Fibroblast of skin of back (primary cell): ENCODE measurements around the gene MTHFS.
"Not testable (repeated sequence)": the region's sequence is repeated elsewhere in the genome, so short reads cannot be mapped to it uniquely, and the experiment has no call there.

Experiments used
- DNase-seq: peaks from one replicate; pipeline ENCODE4 v3.0.0-alpha.2; 2013

The MTHFS gene

DNA sequence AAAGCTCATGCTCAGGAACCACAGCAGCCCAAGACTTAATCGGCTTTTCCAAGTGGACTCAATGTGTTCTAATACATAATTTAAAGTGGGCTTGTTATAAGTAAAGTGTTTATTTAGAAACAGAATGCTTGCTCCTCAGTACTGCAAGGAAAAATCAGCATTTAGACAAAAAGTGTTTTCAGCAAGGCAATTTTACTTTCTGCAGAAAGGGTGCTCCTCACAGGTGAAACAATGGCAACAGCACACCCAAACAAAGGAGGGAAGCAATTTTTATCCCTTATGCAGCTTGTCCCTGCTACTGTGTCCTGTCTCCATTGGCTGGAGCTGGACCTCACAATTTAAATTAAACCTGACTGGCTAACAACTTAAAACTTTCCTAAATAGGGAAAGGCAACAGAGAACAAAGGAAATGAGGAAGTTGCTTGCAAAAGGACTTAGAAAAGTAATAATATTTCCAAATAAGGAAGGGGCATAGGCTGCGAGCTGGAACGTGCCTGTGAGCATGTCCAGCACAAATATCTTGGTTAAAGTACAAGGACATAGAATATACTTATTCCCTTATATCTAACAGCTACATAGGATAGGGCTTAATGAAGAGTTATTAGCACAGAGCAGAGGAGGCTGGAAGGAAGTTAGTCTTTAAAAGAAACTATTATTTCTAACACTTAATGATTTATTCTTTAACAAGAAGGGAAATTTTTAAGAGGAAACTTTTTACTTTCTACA lies 19.1 kb upstream of the MTHFS start:
- DNase-seq = not testable (repeated sequence)

DNA sequence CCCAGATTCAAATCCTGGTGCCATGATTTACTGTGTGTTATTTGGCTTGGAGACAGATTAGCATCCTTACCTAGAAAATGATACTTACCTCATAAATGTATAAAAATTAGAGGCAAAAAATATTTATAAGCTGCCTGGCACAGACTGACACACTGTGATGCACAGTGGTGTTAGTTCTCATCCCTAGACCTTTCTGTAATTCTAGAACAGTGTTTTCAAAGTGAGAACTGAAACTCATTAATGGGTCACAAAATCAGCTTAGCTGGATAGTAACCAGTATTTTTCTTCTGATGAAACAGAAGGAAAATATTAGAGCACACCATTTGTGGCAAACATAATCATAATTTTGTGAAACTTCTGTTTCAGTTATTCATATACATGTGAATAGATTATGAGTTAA lies 17.9 kb upstream of the MTHFS start:
- DNase-seq = no peak

DNA sequence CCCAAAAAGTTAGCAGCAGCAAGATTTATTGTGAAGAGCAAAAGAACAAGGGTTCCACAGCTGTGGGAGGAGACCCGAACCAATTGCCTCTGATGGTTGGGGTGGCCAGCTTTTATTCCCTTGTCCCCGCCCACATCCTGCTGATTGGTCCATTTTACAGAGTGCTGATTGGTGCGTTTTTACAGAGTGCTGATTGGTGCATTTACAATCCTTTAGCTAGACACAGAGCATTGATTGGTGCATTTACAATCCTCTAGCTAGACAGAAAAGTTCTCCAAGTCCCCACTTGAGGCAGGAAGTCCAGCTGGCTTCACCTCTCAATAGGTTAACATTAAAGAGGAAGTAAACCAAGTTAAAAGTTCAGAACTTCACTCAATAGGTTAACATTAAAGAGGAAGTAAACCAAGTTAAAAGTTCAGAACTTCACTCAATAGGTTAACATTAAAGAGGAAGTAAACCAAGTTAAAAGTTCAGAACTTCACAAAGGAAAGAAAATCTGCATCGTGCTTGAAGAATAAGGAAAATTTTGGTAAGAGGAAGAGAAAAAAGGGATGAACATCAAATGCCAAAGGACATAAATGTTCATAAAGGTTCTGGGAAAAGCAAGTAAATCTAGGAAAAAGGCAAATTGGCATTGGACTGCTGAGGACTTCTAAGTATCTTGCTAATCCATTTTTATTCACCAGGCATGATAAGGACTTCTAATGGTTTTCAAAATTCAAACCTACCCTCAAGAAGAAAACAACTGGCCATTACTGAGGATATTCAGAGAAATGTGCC lies 12.9 kb upstream of the MTHFS start:
- not testable (repeated sequence) for DNase-seq

DNA sequence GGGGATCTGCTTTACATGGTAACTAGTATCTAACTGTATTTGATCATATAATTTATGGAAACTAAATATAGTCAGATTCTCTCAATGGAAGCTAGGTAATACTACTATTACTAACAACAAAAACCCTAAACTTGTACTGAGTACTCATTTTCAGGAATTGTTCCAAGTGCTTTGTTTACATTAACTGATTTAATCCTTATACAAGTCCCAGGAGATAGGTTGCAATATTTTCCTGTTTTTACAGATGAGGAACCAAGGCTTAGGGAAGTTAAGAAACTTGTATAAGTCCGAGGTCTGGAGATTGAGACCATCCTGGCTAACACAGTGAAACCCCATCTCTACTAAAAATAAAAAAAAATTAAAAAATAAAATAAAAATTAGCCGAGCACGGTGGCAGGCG lies 7.5 kb upstream of the MTHFS start:
- no peak for DNase-seq

DNA sequence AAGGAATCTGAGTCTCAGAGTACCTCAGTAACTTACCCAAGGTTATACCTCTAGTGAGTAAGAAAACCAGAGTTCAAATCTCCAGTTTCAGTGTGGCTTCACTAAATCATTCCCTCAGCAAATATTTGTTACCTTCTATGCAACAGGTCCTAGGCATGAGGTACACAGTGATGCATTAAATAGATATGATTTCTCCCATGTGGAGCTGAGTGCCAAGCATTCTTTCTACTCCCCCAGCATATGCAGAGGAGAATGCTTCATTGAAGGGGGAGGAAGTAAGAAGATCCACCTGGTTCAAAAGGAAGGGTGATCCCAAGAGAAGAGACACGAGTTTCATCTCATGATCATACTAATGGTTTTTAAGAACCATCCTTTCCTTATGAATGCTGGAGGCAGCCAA lies 6.8 kb upstream of the MTHFS start:
- no peak for DNase-seq

DNA sequence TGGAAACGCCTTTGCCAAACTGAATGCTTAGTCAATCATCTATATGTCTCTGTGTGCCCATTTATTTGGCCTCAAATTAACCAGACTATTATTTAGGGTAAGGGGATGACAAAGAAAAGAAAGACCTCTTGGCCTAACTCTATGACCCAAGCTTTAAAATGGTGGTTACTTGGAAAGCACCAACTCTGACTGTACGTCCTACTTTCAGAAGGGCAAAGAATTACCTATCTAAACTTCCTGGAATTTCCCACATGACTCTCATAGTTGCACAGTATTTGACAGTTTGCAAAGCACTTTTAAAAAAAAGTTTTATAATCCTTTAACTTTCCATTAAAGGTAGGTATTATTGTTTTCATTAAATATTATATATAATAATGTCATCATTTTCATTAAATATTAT lies 6.3 kb upstream of the MTHFS start:
- no peak for DNase-seq

DNA sequence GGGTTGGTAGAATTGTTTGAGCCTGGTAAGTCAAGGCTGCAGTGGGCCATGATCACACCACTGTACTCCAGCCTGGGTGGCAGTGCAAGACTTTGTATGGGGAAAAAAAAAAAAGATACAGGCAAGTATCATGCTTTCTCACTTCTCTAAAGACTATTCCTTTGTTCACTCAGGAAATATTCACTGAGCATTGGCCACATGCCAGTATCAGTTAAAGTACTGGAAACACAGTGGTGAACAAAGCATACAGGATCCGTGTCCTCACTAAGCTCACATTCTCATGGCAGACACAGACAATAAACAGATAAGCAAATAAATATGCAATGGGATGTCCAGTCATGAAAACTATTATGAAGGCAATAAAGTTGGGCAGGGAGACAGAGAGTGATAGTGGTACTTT lies 5.1 kb upstream of the MTHFS start:
- no peak for DNase-seq

DNA sequence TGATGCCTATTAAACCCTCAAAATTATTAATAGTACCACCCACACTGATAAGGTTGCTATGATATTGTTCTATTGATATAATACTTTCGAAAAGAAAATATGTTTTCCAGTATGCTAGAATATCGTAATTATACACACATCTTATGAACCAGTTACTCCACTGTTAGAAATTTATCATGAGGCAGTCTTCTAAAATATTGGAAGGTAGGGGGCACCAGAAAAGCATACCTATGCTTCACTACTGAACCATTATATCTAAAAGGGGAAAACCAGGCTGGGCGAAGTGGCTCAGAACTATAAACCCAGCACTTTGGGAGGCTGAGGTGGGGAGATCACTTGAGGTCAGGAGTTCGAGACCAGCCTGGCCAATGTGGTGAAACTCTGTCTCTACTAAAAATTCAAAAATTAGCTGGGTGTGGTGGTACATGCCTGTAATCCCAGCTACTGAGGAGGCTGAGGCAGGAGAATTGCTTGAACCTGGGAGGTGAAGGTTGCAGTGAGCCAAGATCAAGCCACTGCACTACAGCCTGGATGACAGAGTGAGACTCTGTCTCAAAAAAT lies 4.1 kb upstream of the MTHFS start:
- not testable (repeated sequence) for DNase-seq

DNA sequence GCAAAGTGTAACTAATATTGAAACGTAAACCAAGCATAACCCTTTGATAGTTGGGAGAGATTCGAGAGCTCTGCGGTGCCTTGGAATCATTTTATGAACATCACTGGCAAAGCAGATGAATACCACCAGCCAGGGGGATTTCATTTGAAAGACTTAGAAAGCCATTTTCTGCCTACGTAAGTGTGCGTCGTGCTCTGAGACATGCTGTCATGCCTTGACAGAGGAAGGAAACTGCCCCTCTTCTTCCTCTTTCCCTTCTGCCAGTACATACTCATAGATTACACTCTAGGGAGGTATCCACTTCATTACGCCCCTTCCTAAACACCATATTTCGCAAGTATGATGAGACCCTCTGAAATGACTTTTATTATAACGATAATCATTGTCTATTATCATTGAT lies 3.3 kb upstream of the MTHFS start:
- no peak for DNase-seq

DNA sequence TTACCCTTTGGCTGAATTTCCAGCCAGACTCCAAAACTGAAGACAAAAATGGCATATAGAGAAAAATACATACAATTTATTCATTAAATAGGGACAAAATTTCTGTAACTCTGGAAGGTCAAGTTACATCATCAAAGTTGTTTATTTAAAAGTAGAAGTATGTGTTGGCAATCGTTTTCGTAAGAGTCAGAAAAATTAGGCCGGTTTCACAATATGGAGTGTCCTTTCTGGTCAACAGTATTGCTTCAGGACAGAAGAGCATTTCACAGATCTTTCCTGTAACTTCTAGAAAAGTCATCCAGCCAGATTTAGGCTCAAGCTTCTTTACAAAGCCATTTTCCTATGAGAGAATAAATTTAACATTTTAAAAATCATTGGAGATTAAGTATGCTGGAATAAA lies 2.0 kb upstream of the MTHFS start:
- not testable (repeated sequence) for DNase-seq

DNA sequence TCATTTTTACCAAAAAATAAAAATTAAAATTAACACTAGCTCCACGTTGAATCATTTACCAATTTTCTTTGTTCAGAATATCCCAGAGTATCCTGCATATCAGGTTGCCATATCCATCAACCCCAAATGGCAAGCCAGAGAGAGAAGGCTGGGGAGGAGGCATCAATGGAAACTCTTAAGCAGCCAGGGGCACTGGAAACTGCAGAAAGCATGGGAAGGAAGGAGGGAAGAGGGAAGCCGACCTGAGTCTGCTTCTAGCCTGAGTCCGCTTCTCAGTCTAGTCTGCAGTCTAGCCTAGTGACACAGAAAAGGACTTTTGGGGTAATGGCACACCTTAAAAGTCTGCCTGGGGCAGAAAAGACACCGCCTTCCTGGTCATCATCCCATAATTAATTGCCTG lies 1.6 kb upstream of the MTHFS start:
- DNase-seq = no peak

DNA sequence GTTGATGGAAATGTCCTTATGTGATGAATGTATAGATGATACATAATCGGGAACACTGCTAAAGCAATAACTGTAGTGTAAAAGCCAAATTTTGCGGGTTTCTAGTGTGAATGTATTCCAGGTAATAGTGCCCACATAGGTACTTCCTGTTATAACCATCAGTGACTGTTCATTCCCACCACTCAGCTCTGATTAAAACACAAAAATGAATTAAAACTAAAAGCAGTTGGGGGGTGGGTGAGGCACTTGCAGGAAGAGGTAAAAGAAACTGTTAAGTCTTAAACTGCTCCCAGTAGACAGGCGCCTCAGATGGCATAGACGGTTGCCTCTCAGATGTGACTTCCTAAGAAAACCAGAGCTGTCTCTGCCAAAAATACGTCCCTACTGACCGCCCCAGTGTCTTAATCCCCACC lies 893 bp upstream of the MTHFS start:
- DNase-seq = no peak

DNA sequence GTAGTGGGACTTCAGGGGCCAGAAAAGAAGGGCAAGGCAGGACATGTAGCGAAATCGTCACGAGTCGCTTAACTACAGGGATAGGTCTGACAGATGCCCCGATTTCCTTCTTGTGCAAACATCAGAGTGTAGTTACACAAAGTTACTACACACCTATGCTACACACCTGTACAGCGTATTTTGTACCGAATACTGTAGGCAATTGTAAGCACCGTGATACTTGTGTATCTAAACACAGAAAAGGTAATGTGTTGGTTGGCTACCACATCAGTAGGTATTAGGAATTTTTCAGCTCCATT lies 515 bp upstream of the MTHFS start:
- no peak for DNase-seq

DNA sequence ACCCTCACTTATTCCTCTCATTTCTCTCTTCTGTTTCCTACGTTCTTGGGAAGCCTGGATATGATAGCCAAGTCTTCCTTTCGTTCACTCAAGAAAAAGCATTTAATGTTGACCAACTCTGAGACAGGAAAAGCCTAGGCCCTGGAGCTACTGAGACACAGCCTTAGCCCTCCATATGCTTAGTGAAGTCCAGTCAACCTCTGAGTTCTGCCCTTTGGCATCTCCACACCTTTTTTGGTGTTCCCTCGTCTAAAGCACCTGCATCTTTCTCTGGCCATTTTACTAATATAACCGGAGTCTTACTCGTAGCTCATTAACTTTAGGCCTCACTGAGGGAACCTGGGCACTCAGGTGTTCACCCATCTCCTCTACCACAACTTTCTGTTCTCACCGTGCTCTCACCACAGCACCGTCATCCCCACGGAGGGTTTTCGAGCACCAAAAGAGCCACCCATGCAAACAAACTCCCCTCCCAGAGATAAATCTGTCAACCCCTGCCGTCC lies 632 bp downstream of the MTHFS start:
- DNase-seq = no peak

DNA sequence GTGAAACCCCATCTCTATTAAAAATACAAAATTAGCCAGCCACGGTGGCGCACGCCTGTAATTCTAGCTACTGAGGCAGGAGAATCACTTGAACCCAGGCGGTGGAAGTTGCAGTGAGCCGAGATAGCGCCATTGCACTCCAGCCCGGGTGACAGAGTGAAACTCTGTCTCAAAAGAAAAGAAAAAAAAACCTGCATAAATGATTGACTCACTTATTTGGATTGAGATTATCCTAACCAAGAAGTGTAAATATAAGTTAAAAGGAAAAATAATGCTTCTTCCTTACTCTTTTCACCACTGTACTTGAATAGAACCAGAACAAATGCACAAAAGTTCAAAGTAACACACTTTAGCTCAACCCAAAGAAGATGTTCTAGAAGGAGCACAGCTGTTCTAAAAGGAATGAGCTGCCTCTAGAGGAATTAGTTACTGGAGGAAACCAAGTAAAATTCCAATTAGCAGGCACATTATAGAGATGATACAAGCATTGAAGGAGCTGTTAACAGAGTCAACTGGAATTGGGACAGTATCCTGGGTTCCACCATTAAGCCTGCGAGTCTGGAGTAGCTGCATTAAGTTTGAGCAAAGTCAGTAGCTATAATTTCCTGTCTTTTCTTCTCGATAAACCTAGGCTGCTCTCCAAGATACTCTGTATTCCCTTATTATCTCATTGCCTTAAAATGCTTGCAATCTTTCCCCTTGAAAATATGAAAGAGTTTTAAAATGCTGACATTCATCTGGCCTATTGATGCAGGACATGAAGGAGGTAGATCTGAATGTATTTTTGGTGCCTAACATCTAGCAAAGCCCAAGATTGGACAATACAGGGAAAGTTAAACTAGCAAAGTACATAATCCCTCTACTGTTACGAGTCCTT lies 9.5 kb downstream of the MTHFS start:
- no peak for DNase-seq

DNA sequence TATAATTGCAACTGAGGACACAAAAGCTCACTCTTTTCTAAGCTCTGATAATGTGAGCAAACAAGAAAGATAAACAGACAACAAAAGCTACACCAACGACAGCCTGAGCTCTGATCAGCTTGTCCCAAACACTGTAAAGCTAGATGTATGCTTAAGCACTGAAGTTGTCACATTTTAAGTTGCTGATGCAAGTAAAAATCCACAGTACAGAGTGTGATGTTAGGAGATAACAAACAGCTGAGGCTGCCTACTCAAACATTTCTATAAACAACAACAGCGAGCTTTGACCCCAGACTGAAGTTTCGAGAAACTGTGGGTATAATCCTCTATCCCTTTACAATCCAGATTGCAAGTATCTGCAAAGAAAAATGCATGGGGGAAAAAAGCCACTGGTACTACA lies 10.7 kb downstream of the MTHFS start:
- no peak for DNase-seq

DNA sequence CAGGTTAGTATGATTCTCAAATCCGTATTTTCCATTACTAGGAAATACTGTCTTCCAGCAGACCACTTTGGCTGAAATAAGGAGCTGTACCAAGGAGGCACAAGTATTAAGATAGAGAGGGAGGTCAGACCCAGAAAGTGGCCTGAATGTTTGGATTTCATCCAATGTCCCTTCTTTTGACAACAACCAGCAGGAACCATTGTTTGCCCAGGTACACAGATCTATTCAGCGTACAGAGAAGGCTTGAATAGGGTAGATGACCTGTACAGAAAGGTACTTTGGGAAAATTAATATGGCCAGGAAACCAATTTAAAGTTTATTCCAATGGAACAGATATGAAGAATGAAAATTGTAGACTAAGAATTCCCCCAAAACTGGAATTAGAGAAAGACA lies 12.6 kb downstream of the MTHFS start:
- DNase-seq = no peak

DNA sequence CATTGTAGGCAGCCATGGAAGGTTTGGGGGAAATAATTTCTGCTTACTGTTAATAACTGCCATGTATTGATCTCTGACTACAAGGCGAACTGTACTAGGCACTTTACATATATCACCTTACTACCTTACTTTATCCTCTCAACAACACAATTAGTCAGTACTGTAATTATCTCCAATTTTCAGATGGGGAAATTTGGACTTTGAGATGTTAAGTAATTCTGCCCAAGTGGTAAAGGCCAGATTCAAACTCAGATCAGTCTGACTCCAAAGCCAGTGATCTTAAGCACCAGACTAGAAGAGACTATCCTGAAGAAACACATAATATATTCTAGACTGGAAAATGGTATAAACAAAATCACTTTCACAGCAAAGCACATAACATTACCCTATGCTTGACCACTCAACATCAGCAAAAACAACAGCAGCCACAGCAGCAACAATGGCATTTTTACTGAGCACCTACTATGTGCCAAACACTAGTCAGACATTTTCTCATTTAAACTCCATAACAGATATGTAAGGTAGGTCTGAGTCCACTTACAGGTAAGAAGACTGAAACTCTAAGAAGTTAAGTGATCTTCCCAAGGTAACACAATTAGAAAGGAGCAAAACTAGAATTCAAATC lies 13.1 kb downstream of the MTHFS start:
- DNase-seq = no peak

DNA sequence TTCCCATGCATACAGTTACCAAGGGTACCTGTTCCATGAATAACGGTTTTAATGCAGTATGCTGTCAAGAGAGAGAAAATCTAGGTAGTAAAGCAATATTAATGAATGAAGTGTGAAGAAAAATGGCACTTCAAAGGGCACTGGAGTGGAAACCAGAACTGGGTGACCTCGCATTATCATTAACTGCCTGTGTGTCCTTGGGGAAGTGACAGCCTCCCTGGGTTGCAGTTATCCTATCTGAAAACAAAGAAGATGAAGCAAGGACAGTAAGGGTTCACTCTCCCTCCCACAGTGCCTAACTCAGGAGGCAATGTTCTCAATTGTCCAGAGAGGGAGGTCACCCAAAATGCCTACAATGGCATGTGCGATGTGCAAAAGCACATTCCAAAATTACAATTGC lies 15.1 kb downstream of the MTHFS start:
- no peak for DNase-seq

DNA sequence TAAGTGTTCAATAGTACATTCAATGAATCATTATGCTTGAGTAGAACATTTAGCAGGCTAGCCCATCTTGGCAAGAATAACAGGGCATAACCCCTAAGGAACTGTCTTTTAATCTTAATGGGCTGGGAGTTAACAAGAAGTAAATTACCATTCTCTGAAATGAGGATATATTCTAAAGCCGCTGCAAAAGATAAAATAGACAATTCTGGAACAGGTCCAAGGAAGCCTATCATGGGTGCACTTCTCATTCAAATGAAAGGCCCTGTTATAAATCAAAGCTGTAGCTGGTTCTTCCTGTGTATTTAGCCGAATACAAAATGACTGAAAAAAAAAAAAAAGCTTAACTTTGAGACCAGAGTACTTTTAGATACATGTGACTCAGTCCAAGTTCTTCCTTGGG lies 15.6 kb downstream of the MTHFS start:
- no peak for DNase-seq

DNA sequence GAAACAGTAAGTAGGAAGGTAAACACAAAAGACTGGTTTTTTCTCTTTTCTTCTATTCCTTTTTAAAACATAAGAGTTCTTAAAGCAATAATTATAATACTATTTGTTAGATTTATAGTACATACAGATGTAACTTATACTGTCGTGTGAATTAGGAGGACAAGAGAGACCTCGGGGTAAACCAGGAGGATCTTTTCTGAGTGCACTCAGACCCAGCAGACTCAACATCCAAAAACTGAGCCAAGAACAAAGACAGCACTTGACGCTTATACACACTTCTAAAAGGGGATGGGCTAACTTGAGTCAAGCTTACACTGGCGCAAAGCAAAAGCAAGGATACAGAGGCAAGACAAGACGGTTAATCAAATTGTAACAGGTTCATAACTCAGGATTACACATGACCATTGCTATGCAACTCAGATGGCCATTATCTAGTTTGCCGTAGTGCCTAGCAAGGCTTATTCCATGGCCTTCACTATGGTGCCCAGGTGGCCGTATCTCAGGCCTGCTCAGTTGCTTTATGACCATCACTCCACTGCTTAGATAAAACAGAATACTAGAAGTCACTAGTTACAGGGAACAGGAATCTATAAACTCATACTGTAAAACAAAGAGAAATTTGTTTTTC lies 18.6 kb downstream of the MTHFS start:
- DNase-seq = no peak

DNA sequence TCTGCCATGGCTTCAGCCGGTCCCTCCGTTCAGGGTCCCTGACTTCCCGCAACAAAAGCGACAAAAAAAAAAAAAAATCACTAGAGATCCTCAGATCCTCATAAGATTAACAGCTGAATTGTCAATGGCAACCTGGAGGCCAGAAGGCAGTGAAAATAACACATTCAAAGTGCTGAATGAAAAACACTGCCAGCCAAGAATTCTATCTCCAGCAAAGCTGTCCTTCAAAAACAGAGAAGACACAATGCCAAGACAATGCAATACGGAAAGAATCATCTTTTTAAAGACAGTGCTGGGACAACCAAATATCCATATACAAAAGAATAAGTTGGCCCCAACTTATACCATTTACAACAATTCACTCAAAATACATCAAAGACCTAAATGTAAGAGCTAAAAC lies 21.6 kb downstream of the MTHFS start:
- no peak for DNase-seq
